CD4-positive, CD25-positive, alpha-beta regulatory T cell (primary cell): Measurements from ENCODE around the gene CIAO3. TPM values are rescaled to one million over a fixed set of nuclear protein-coding genes. Genes with fewer than 3 reads are reported as not detected.

Source experiments
- ATAC-seq, 2 donors: fragments of 150-1000 bp; cut with Tn5 transposase; one replicate each; pipeline ENCODE4 v1.10.0; 2021; ENCODE audit warnings: low read depth in 2 of 2, moderate number of reproducible peaks in 2 of 2, moderate library complexity in 1 of 2
- DNase-seq, 3 donors: peaks; one replicate each; pipeline versions ENCODE4 v3.0.0 to v3.0.0-alpha.2; 2012 to 2022; ENCODE audit warnings: mixed read lengths in 1 of 3
- H3K27ac ChIP-seq: one replicate; pipeline ENCODE4 v1.7.0; 2013; ENCODE audit warnings: mild to moderate bottlenecking, low read length; ENCODE audit not compliant: insufficient read depth, poor library complexity, severe bottlenecking
- H3K27me3 ChIP-seq: one replicate; pipeline ENCODE4 v1.7.0; 2013; ENCODE audit warnings: low read length; ENCODE audit not compliant: control insufficient read depth, insufficient read depth
- H3K36me3 ChIP-seq: one replicate; pipeline ENCODE4 v1.7.0; 2013; ENCODE audit warnings: mild to moderate bottlenecking, low read length, moderate library complexity; ENCODE audit not compliant: control insufficient read depth, insufficient read depth
- H3K4me1 ChIP-seq: 2 replicates; pipeline ENCODE4 v1.7.0; 2013; ENCODE audit warnings: mild to moderate bottlenecking, low read length; ENCODE audit not compliant: insufficient read depth, control insufficient read depth, poor library complexity, severe bottlenecking
- H3K4me3 ChIP-seq: one replicate; pipeline ENCODE4 v1.7.0; 2013; ENCODE audit warnings: low read depth, mild to moderate bottlenecking, low read length, moderate library complexity
- H3K9me3 ChIP-seq, 2 experiments: 1 replicate in 1 of 2; 2 replicates in 1 of 2; pipeline ENCODE4 v1.7.0; 2013; ENCODE audit warnings: low read length in 2 of 2, mild to moderate bottlenecking in 1 of 2, moderate library complexity in 1 of 2; ENCODE audit not compliant: control insufficient read depth in 2 of 2
- H3K27ac Mint-ChIP-seq, 3 donors: one replicate each; pipeline ENCODE4 v1.8.0; 2020 to 2022; ENCODE audit warnings: mild to moderate bottlenecking in 3 of 3, mixed read lengths in 3 of 3, moderate library complexity in 2 of 3
- H3K27me3 Mint-ChIP-seq: one replicate; pipeline ENCODE4 v1.8.0; 2022; ENCODE audit warnings: mild to moderate bottlenecking, mixed read lengths
- H3K36me3 Mint-ChIP-seq: one replicate; pipeline ENCODE4 v1.8.0; 2020; ENCODE audit warnings: mixed read lengths
- H3K4me1 Mint-ChIP-seq, 4 donors: one replicate each; pipeline ENCODE4 v1.8.0; 2020 to 2022; ENCODE audit warnings: mixed read lengths in 4 of 4, mild to moderate bottlenecking in 1 of 4
- H3K4me3 Mint-ChIP-seq, 4 donors: one replicate each; pipeline ENCODE4 v1.8.0; 2020 to 2022; ENCODE audit warnings: mild to moderate bottlenecking in 4 of 4, mixed read lengths in 4 of 4, moderate library complexity in 3 of 4
- H3K9me3 Mint-ChIP-seq, 7 donors: one replicate each; pipeline ENCODE4 v1.8.0; 2020 to 2022; ENCODE audit warnings: mixed read lengths in 7 of 7, mild to moderate bottlenecking in 3 of 7, moderate library complexity in 2 of 7
- polyA plus RNA-seq, 4 donors: library from polyadenylated mRNA; unstranded; fragments of 300-500 nt; fragmentation: Illumina TruSeq; gene quantifications; one replicate each; pipeline ENCODE4 v1.2.3, GENCODE V29; 2021
- total RNA-seq: library from RNA; stranded (reverse); gene quantifications from one replicate; pipeline ENCODE4 v1.2.3, GENCODE V29; 2022

CIAO3 gene
- total and polyA plus RNA-seq, 5 donors from 2014 or later = 17.2 to 42.6 (median 20.3) TPM

GRCh38 chr16:774086-775001, 33.5 kb upstream of the CIAO3 start:
- no peak overlapping the region for H3K4me3 Mint-ChIP-seq
- H3K36me3 Mint-ChIP-seq = no peaks in the 10 kb centered on the region
- Histone ChIP-seq H3K27ac (no peak overlapping the region), H3K27me3 (no peaks in the 10 kb centered on the region), H3K4me3 (no peak overlapping the region), H3K36me3 (no peaks in the 10 kb centered on the region), H3K9me3 (no peaks in the 10 kb centered on the region), H3K4me1 (no peaks in the 10 kb centered on the region)
- no peaks in the 10 kb centered on the region for H3K9me3 Mint-ChIP-seq
- H3K27ac Mint-ChIP-seq = no peak overlapping the region
- no peaks in the 10 kb centered on the region for H3K4me1 Mint-ChIP-seq
- ATAC-seq = no peak
- DNase-seq = no peak
- H3K27me3 Mint-ChIP-seq = no peaks in the 10 kb centered on the region

GRCh38 chr16:772959-773358, 32.2 kb upstream of the CIAO3 start:
- H3K27ac Mint-ChIP-seq = no peak overlapping the region
- no peaks in the 10 kb centered on the region for H3K4me1 Mint-ChIP-seq
- peaks cover 0 to 1% (median 0%) of the 10 kb centered on the region in 7 donors for H3K9me3 Mint-ChIP-seq
- Histone ChIP-seq H3K4me1 (no peaks in the 10 kb centered on the region), H3K9me3 (no peaks in the 10 kb centered on the region), H3K4me3 (no peak overlapping the region), H3K36me3 (no peaks in the 10 kb centered on the region), H3K27me3 (no peaks in the 10 kb centered on the region), H3K27ac (no peak overlapping the region)
- DNase-seq (no peak), ATAC-seq (peak in 1 of 2 donors; percentile 11)
- H3K36me3 Mint-ChIP-seq = no peaks in the 10 kb centered on the region
- no peaks in the 10 kb centered on the region for H3K27me3 Mint-ChIP-seq
- H3K4me3 Mint-ChIP-seq = no peak overlapping the region

- Mint-ChIP-seq H3K27ac (no peak overlapping the region), H3K9me3 (peaks cover 0 to 1% (median 0%) of the 10 kb centered on the region in 7 donors), H3K27me3 (no peaks in the 10 kb centered on the region), H3K4me3 (no peak overlapping the region), H3K36me3 (no peaks in the 10 kb centered on the region), H3K4me1 (no peaks in the 10 kb centered on the region)
- Histone ChIP-seq H3K27ac (no peak overlapping the region), H3K4me1 (no peaks in the 10 kb centered on the region), H3K4me3 (no peak overlapping the region), H3K27me3 (no peaks in the 10 kb centered on the region), H3K9me3 (no peaks in the 10 kb centered on the region), H3K36me3 (no peaks in the 10 kb centered on the region)
- ATAC-seq (no peak), DNase-seq (no peak)
Observed at GRCh38 chr16:770411-770810, 29.6 kb upstream of the CIAO3 start.

- no peak for ATAC-seq
- DNase-seq = no peak
- H3K4me3 Mint-ChIP-seq = no peak overlapping the region
Observed at GRCh38 chr16:769934-770333, 29.1 kb upstream of the CIAO3 start.

GRCh38 chr16:769184-769784, 28.5 kb upstream of the CIAO3 start:
- no peak for DNase-seq
- no peaks in the 10 kb centered on the region for H3K27me3 ChIP-seq
- H3K4me3 Mint-ChIP-seq = no peak overlapping the region

More at GRCh38 chr16:769934-770333, 29.1 kb upstream of the CIAO3 start:
- Histone ChIP-seq H3K27me3 (no peaks in the 10 kb centered on the region), H3K36me3 (no peaks in the 10 kb centered on the region), H3K27ac (no peak overlapping the region), H3K9me3 (no peaks in the 10 kb centered on the region), H3K4me3 (no peak overlapping the region), H3K4me1 (no peaks in the 10 kb centered on the region)
- peaks cover 0 to 1% (median 0%) of the 10 kb centered on the region in 7 donors for H3K9me3 Mint-ChIP-seq
- H3K4me1 Mint-ChIP-seq = no peaks in the 10 kb centered on the region
- no peaks in the 10 kb centered on the region for H3K36me3 Mint-ChIP-seq
- no peak overlapping the region for H3K27ac Mint-ChIP-seq
- no peaks in the 10 kb centered on the region for H3K27me3 Mint-ChIP-seq

GRCh38 chr16:768428-768827, 27.6 kb upstream of the CIAO3 start:
- Histone ChIP-seq H3K4me3 (no peak overlapping the region), H3K4me1 (no peaks in the 10 kb centered on the region), H3K9me3 (no peaks in the 10 kb centered on the region), H3K27ac (no peak overlapping the region), H3K36me3 (no peaks in the 10 kb centered on the region), H3K27me3 (no peaks in the 10 kb centered on the region)
- H3K4me3 Mint-ChIP-seq = no peak overlapping the region
- H3K27ac Mint-ChIP-seq = no peak overlapping the region
- no peaks in the 10 kb centered on the region for H3K4me1 Mint-ChIP-seq
- H3K9me3 Mint-ChIP-seq = peaks cover 0 to 1% (median 0%) of the 10 kb centered on the region in 7 donors
- no peaks in the 10 kb centered on the region for H3K36me3 Mint-ChIP-seq
- DNase-seq (no peak), ATAC-seq (no peak)
- H3K27me3 Mint-ChIP-seq = no peaks in the 10 kb centered on the region

More at GRCh38 chr16:769184-769784, 28.5 kb upstream of the CIAO3 start:
- H3K36me3 Mint-ChIP-seq = no peaks in the 10 kb centered on the region
- Histone ChIP-seq H3K4me1 (no peaks in the 10 kb centered on the region), H3K4me3 (no peak overlapping the region), H3K36me3 (no peaks in the 10 kb centered on the region), H3K27ac (no peak overlapping the region), H3K9me3 (no peaks in the 10 kb centered on the region)
- no peak overlapping the region for H3K27ac Mint-ChIP-seq
- no peak for ATAC-seq
- no peaks in the 10 kb centered on the region for H3K27me3 Mint-ChIP-seq
- H3K9me3 Mint-ChIP-seq = peaks cover 0 to 1% (median 0%) of the 10 kb centered on the region in 7 donors
- no peaks in the 10 kb centered on the region for H3K4me1 Mint-ChIP-seq

GRCh38 chr16:767743-768235, 27.0 kb upstream of the CIAO3 start:
- no peaks in the 10 kb centered on the region for H3K27me3 Mint-ChIP-seq
- Histone ChIP-seq H3K36me3 (no peaks in the 10 kb centered on the region), H3K4me1 (no peaks in the 10 kb centered on the region), H3K4me3 (no peak overlapping the region), H3K9me3 (no peaks in the 10 kb centered on the region), H3K27me3 (no peaks in the 10 kb centered on the region), H3K27ac (no peak overlapping the region)
- ATAC-seq (no peak), DNase-seq (no peak)
- no peak overlapping the region for H3K27ac Mint-ChIP-seq
- H3K4me1 Mint-ChIP-seq = no peaks in the 10 kb centered on the region
- no peaks in the 10 kb centered on the region for H3K36me3 Mint-ChIP-seq
- no peak overlapping the region for H3K4me3 Mint-ChIP-seq
- peaks cover 0 to 1% (median 0%) of the 10 kb centered on the region in 7 donors for H3K9me3 Mint-ChIP-seq
